Measurements from ENCODE around the gene RAPH1. TPM values are rescaled to one million over a fixed set of nuclear protein-coding genes. Genes with fewer than 3 reads are reported as not detected.

RAPH1 gene
- total and polyA plus RNA-seq, 9 of the 15 experiments (the other 6 are each of a cell fraction or from before 2014, with no cell fraction given) = 0.07 to 0.71 (median 0.27) TPM

GRCh38 chr2:203366639-203367466 is 168.2 kb downstream of the RAPH1 start (continued):
- TF ChIP-seq CHD7 (IDR thresholded peaks at IDR 0.05; ENCODE audit: low read depth, low read length) (no peak), ARID1B (IDR thresholded peaks at IDR 0.05) (0 out of 2 replicates have a peak, but pooled peaks have one; percentile 28), REST (IDR thresholded peaks at IDR 0.05; ENCODE audit: borderline replicate concordance) (no peak), REST (CRISPR knock-in tag; IDR thresholded peaks at IDR 0.05; ENCODE audit: low read depth) (no peak), PTTG1 (tag; IDR thresholded peaks at IDR 0.05; ENCODE audit: low read depth) (no peak), NFATC3 (IDR thresholded peaks at IDR 0.05) (no peak)

Data from K562 (cell line).